ENCODE data around the gene DCDC2C.

Gene DCDC2C

GRCh38 chr2:3758906-3759305 lies 55.5 kb downstream of the DCDC2C start:
- H3K4me3 ChIP-seq (ENCODE audit: low read depth, low read length) = no peak overlapping the region
- no peak overlapping the region for H3K27ac ChIP-seq (ENCODE audit: low read depth, low read length)
- no peak overlapping the region for H2AFZ ChIP-seq (ENCODE audit: low read length, unreplicated experiment)

GRCh38 chr2:3759331-3759730 lies 56.0 kb downstream of the DCDC2C start:
- Histone ChIP-seq H3K4me3 (ENCODE audit: low read depth, low read length) (no peak overlapping the region), H3K4me1 (ENCODE audit: control insufficient read depth, insufficient read depth, low read length, unreplicated experiment) (no peaks in the 10 kb centered on the region), H3K36me3 (ENCODE audit: insufficient read depth, low read length) (no peaks in the 10 kb centered on the region), H3K27ac (ENCODE audit: low read depth, low read length) (no peak overlapping the region), H3K79me2 (ENCODE audit: control insufficient read depth, insufficient read depth, low read length, unreplicated experiment) (no peaks in the 10 kb centered on the region), H2AFZ (ENCODE audit: low read length, unreplicated experiment) (no peak overlapping the region), H3K27me3 (ENCODE audit: insufficient read depth, low read length) (no peaks in the 10 kb centered on the region)

More at GRCh38 chr2:3758906-3759305, 55.5 kb downstream of the DCDC2C start:
- H3K36me3 ChIP-seq (ENCODE audit: insufficient read depth, low read length) = no peaks in the 10 kb centered on the region
- H3K79me2 ChIP-seq (ENCODE audit: control insufficient read depth, insufficient read depth, low read length, unreplicated experiment) = no peaks in the 10 kb centered on the region
- H3K4me1 ChIP-seq (ENCODE audit: control insufficient read depth, insufficient read depth, low read length, unreplicated experiment) = no peaks in the 10 kb centered on the region
- no peaks in the 10 kb centered on the region for H3K27me3 ChIP-seq (ENCODE audit: insufficient read depth, low read length)

DNA sequence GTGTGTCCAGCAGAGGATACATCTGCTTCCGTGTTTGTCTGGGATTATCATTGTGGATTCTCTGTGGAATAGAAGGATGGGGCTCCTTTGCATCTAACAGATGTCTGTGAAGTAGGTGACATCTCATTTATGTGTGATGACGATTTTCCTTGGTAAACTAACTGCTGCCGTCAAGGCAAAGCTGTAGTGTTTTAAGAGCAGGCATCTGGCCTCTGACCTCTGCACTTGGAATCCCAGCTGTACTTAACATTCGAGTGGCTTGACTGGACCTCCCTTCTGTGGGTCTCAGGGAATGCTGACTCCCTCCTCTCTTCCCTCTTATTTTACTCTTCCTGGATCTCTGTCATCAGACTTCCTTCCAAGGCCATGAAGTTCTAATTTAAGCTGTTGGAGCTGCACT lies 56.4 kb downstream of the DCDC2C start:
- Histone ChIP-seq H2AFZ (ENCODE audit: low read length, unreplicated experiment) (no peak overlapping the region), H3K36me3 (ENCODE audit: insufficient read depth, low read length) (no peaks in the 10 kb centered on the region), H3K79me2 (ENCODE audit: control insufficient read depth, insufficient read depth, low read length, unreplicated experiment) (no peaks in the 10 kb centered on the region), H3K4me1 (ENCODE audit: control insufficient read depth, insufficient read depth, low read length, unreplicated experiment) (no peaks in the 10 kb centered on the region), H3K4me3 (ENCODE audit: low read depth, low read length) (no peak overlapping the region), H3K27ac (ENCODE audit: low read depth, low read length) (no peak overlapping the region), H3K27me3 (ENCODE audit: insufficient read depth, low read length) (no peaks in the 10 kb centered on the region)

DNA sequence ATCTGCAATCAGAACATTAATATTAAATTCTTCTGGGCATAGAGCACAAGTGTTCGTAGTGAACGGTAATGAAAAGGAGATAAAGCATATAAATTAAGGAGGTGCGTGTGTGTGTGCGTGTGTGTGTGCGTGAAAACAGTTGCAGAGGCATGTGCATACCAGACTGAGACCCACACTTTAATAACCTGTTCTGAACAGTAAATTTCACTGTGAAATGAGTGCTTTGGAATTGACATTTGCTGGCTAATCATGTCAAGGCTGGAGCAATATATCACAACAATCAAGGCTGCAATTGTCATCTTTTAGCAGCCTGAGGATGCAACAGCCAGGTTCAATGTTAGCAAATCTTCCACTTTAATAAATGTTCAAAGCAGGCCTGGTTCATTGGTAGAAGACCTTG lies 57.9 kb downstream of the DCDC2C start:
- no peaks in the 10 kb centered on the region for H3K36me3 ChIP-seq (ENCODE audit: insufficient read depth, low read length)
- no peak overlapping the region for H3K4me3 ChIP-seq (ENCODE audit: low read depth, low read length)
- no peaks in the 10 kb centered on the region for H3K79me2 ChIP-seq (ENCODE audit: control insufficient read depth, insufficient read depth, low read length, unreplicated experiment)
- H3K27ac ChIP-seq (ENCODE audit: low read depth, low read length) = no peak overlapping the region
- H3K4me1 ChIP-seq (ENCODE audit: control insufficient read depth, insufficient read depth, low read length, unreplicated experiment) = no peaks in the 10 kb centered on the region
- no peaks in the 10 kb centered on the region for H3K27me3 ChIP-seq (ENCODE audit: insufficient read depth, low read length)
- H2AFZ ChIP-seq (ENCODE audit: low read length, unreplicated experiment) = no peak overlapping the region

DNA sequence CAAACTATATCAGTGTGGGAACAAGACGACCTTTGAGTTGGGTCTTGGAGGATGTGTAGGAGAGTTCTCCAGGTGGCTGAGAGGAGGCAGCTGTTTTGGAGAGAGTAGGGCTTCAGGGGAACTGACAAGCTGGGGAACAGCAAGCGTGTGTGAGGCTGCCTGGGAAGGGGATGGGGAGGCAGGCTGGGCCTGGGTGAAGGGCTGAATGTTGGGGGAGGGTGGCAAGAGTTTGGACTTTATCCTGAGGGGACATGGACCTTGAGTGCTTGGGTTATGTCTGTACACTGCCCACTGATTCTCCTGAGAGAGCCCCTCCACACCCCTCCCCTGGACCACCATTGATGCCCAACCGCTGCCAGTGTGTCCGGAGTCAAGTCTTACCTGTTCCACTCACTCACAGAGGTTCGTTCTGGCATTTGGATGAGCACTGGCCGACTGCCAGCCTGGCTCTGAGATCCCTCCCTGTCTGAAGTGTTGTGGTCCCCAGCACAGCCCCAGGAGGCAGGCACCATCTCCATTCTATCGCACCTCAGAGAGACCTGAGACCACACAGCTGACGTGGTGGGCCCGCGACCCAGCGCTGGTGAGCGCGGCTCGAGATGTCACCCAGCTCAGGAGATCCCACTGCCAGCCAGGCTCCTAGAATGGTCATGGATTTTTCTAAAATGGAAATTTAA lies 59.5 kb downstream of the DCDC2C start:
- Histone ChIP-seq H3K27ac (ENCODE audit: low read depth, low read length) (no peak overlapping the region), H3K4me1 (ENCODE audit: control insufficient read depth, insufficient read depth, low read length, unreplicated experiment) (no peaks in the 10 kb centered on the region), H3K79me2 (ENCODE audit: control insufficient read depth, insufficient read depth, low read length, unreplicated experiment) (no peaks in the 10 kb centered on the region), H3K27me3 (ENCODE audit: insufficient read depth, low read length) (no peaks in the 10 kb centered on the region), H3K36me3 (ENCODE audit: insufficient read depth, low read length) (no peaks in the 10 kb centered on the region), H2AFZ (ENCODE audit: low read length, unreplicated experiment) (no peak overlapping the region), H3K4me3 (ENCODE audit: low read depth, low read length) (no peak overlapping the region)

GRCh38 chr2:3766824-3767223 lies 63.4 kb downstream of the DCDC2C start:
- Histone ChIP-seq H3K36me3 (ENCODE audit: insufficient read depth, low read length) (no peaks in the 10 kb centered on the region), H3K27me3 (ENCODE audit: insufficient read depth, low read length) (no peaks in the 10 kb centered on the region), H3K27ac (ENCODE audit: low read depth, low read length) (no peak overlapping the region), H3K79me2 (ENCODE audit: control insufficient read depth, insufficient read depth, low read length, unreplicated experiment) (no peaks in the 10 kb centered on the region), H3K4me3 (ENCODE audit: low read depth, low read length) (no peak overlapping the region), H2AFZ (ENCODE audit: low read length, unreplicated experiment) (no peak overlapping the region), H3K4me1 (ENCODE audit: control insufficient read depth, insufficient read depth, low read length, unreplicated experiment) (no peaks in the 10 kb centered on the region)

DNA sequence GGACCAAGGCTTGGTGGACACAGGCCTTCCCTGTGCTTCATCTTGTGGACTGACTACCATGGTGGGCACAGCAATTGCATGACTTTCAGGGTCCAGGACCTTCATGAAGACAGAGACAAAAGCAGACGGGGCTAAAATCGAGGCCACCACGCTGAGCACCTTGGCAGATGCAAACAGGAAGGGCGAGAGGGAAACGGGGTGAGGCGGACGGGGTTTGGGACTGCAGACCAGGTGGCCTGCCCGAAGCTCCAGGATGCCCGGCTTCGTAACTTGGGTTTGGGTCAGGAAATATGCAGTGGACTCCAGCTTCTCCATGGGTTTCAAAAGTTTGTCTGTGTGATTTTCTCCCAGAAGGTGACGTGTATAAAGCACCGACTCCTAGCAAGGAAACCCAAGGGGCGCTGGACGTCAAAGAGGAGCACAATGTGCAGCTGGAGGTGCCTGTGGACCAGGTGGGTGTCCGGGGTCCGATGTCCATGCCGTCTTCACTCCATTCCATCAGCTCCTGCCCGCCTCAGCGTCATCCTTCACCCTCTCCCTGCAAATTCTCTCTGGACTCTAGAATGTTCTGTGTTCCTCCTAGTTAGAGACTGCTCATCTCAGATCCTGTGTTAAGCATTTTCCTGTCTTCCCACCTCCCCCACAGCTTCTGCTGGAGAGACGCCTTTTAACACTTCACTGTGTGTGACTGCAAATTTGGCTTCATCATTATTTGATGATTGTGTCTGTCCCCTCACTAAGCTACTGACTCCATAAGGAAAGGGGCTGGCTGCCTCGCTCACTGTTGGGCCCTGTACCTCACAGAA lies 65.8 kb downstream of the DCDC2C start:
- Histone ChIP-seq H3K4me1 (ENCODE audit: control insufficient read depth, insufficient read depth, low read length, unreplicated experiment) (no peaks in the 10 kb centered on the region), H3K27ac (ENCODE audit: low read depth, low read length) (no peak overlapping the region), H3K27me3 (ENCODE audit: insufficient read depth, low read length) (no peaks in the 10 kb centered on the region)

GRCh38 chr2:3769766-3770165 lies 66.4 kb downstream of the DCDC2C start:
- no peak overlapping the region for H2AFZ ChIP-seq (ENCODE audit: low read length, unreplicated experiment)
- H3K27me3 ChIP-seq (ENCODE audit: insufficient read depth, low read length) = no peaks in the 10 kb centered on the region
- H3K79me2 ChIP-seq (ENCODE audit: control insufficient read depth, insufficient read depth, low read length, unreplicated experiment) = no peaks in the 10 kb centered on the region
- no peaks in the 10 kb centered on the region for H3K4me1 ChIP-seq (ENCODE audit: control insufficient read depth, insufficient read depth, low read length, unreplicated experiment)
- H3K4me3 ChIP-seq (ENCODE audit: low read depth, low read length) = no peak overlapping the region
- no peak overlapping the region for H3K27ac ChIP-seq (ENCODE audit: low read depth, low read length)
- H3K36me3 ChIP-seq (ENCODE audit: insufficient read depth, low read length) = no peaks in the 10 kb centered on the region

More for the DNA sequence above, 65.8 kb downstream of the DCDC2C start:
- Histone ChIP-seq H3K4me3 (ENCODE audit: low read depth, low read length) (no peak overlapping the region), H3K79me2 (ENCODE audit: control insufficient read depth, insufficient read depth, low read length, unreplicated experiment) (no peaks in the 10 kb centered on the region), H3K36me3 (ENCODE audit: insufficient read depth, low read length) (no peaks in the 10 kb centered on the region), H2AFZ (ENCODE audit: low read length, unreplicated experiment) (no peak overlapping the region)

DNA sequence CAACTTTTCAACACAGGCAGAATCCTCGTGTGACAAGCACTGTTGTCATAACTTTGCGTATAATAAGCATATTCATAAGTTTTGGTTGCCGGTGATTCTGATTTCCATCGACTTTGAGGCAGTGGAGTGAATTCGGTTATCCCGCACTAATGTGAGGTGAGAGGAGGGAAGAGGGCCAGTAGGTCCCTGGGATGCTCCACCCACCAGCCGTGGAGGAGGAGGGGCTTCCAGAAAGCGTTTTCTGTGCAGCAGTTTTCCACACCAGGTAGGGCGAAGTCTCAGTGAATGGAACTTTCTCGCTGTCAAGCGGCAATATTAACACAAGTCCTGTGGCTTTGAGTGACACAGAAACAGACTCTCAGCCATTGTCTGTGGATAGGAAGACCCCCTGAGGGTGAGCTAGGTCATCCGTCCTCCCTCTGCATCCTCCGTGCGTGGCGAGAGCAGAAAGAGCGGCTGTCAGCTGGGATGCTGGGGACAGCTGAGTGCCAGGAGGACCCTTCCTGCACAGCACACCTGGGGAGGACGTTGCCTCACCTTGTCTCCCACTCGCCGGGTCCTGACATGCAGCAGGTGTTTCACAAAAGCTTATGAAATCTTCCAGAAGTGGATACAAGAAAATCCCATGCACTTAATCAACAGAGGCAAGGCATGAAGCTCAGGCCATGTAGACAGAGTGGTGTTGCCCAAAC lies 67.5 kb downstream of the DCDC2C start:
- Histone ChIP-seq H3K79me2 (ENCODE audit: control insufficient read depth, insufficient read depth, low read length, unreplicated experiment) (no peaks in the 10 kb centered on the region), H3K4me1 (ENCODE audit: control insufficient read depth, insufficient read depth, low read length, unreplicated experiment) (no peaks in the 10 kb centered on the region), H3K27me3 (ENCODE audit: insufficient read depth, low read length) (no peaks in the 10 kb centered on the region), H3K36me3 (ENCODE audit: insufficient read depth, low read length) (no peaks in the 10 kb centered on the region), H3K4me3 (ENCODE audit: low read depth, low read length) (no peak overlapping the region), H2AFZ (ENCODE audit: low read length, unreplicated experiment) (no peak overlapping the region), H3K27ac (ENCODE audit: low read depth, low read length) (no peak overlapping the region)

- H3K4me3 ChIP-seq (ENCODE audit: low read depth, low read length) = no peak overlapping the region
Observed at GRCh38 chr2:3771576-3771975, 68.2 kb downstream of the DCDC2C start.

More at GRCh38 chr2:3771576-3771975, 68.2 kb downstream of the DCDC2C start:
- Histone ChIP-seq H3K27me3 (ENCODE audit: insufficient read depth, low read length) (no peaks in the 10 kb centered on the region), H2AFZ (ENCODE audit: low read length, unreplicated experiment) (no peak overlapping the region), H3K79me2 (ENCODE audit: control insufficient read depth, insufficient read depth, low read length, unreplicated experiment) (no peaks in the 10 kb centered on the region), H3K4me1 (ENCODE audit: control insufficient read depth, insufficient read depth, low read length, unreplicated experiment) (no peaks in the 10 kb centered on the region), H3K27ac (ENCODE audit: low read depth, low read length) (no peak overlapping the region), H3K36me3 (ENCODE audit: insufficient read depth, low read length) (no peaks in the 10 kb centered on the region)

Data from ACC112 (cell line).